Endothelial cell of umbilical vein (primary cell): ENCODE measurements around the gene ELMO1. TPM values are rescaled to one million over a fixed set of nuclear protein-coding genes. Genes with fewer than 3 reads are reported as not detected.

Experiments
- BruUV-seq: library from RNA; stranded (reverse); fragments of 400-500 nt; replicated peaks from 2 replicates; lab custom pipeline; 2021; lab: Mats Ljungman, UMichigan
- CTCF ChIA-PET: fragments of 300-600, 350-600 bp; sonication (Branson Sonifier 250); formaldehyde crosslinking; loops from one replicate; lab custom pipeline; 2021; ENCODE audit warnings: antibody characterized with exemption, inconsistent platforms; lab: Charles Lee
- POLR2A ChIA-PET: fragments of 300-600, 350-600 bp; sonication (Branson Sonifier 250); formaldehyde crosslinking; loops from one replicate; lab custom pipeline; 2021; ENCODE audit warnings: antibody characterized with exemption, inconsistent platforms; lab: Charles Lee
- DNase-seq: peaks from one replicate; pipeline ENCODE4 v3.0.0-alpha.2; 2011; ENCODE audit warnings: low read depth, low spot score
- FAIRE-seq: peaks from 2 replicates; lab custom pipeline; 2011; peaks lifted over from hg19 to GRCh38; lab: Jason Lieb, UNC
- H2AFZ ChIP-seq: 2 replicates; pipeline ENCODE4 v1.6.0; 2012; ENCODE audit warnings: low read depth, low read length, control low read depth, inconsistent platforms
- H3K27ac ChIP-seq: 2 replicates; pipeline ENCODE4 v1.5.1; 2011; ENCODE audit warnings: low read depth, mild to moderate bottlenecking, control low read depth, low read length, moderate library complexity; ENCODE audit not compliant: insufficient read depth
- H3K27me3 ChIP-seq, 2 experiments: 2 replicates each; pipeline versions ENCODE4 v1.6.0 to v1.6.1; 2011; ENCODE audit warnings: low read length in 2 of 2, mixed read lengths in 1 of 2; ENCODE audit not compliant: control insufficient read depth in 2 of 2, insufficient read depth in 2 of 2
- H3K36me3 ChIP-seq, 2 experiments: 2 replicates in 1 of 2; 3 replicates in 1 of 2; pipeline ENCODE4 v1.5.1; 2011; ENCODE audit warnings: low read length in 2 of 2, mild to moderate bottlenecking in 1 of 2, moderate library complexity in 1 of 2; ENCODE audit not compliant: control insufficient read depth in 2 of 2, insufficient read depth in 2 of 2; ENCODE audit errors: extremely low read depth in 1 of 2
- H3K4me1 ChIP-seq: 3 replicates; pipeline ENCODE4 v1.5.1; 2011; ENCODE audit warnings: mild to moderate bottlenecking, low read length; ENCODE audit not compliant: control insufficient read depth, insufficient read depth; ENCODE audit errors: extremely low read depth
- H3K4me2 ChIP-seq: 2 replicates; pipeline ENCODE4 v1.6.1; 2011; ENCODE audit warnings: low read length, control low read depth, mixed read lengths; ENCODE audit not compliant: insufficient read depth
- H3K4me3 ChIP-seq, 3 experiments: fragments of 200-600 bp in 1 of 3; sonication (generic), shearing (Covaris generic) in 1 of 3; replicated peaks in 1 of 3; 2 replicates each; pipeline ENCODE4 v1.5.1; 2011 to 2016; ENCODE audit warnings: control low read depth in 3 of 3, low read length in 3 of 3, mild to moderate bottlenecking in 2 of 3, inconsistent platforms in 1 of 3, low read depth in 1 of 3, moderate library complexity in 1 of 3; ENCODE audit not compliant: insufficient read depth in 1 of 3
- H3K79me2 ChIP-seq: 2 replicates; pipeline ENCODE4 v1.6.0; 2012; ENCODE audit warnings: low read length, inconsistent platforms; ENCODE audit not compliant: control insufficient read depth, insufficient read depth
- H3K9ac ChIP-seq: replicated peaks from 2 replicates; pipeline ENCODE3; 2011; ENCODE audit warnings: low read length, control low read depth; ENCODE audit not compliant: insufficient read depth; ENCODE audit errors: extremely low read depth
- H3K9me1 ChIP-seq: replicated peaks from 3 replicates; pipeline ENCODE4 v1.6.0; 2011; ENCODE audit warnings: mild to moderate bottlenecking, low read length; ENCODE audit not compliant: control insufficient read depth, insufficient read depth; ENCODE audit errors: extremely low read depth
- H3K9me3 ChIP-seq: replicated peaks from 2 replicates; pipeline ENCODE4 v1.5.1; 2012; ENCODE audit warnings: low read length, inconsistent platforms; ENCODE audit not compliant: control insufficient read depth, insufficient read depth
- H4K20me1 ChIP-seq: replicated peaks from 2 replicates; pipeline ENCODE3; 2011; ENCODE audit warnings: mild to moderate bottlenecking, low read length; ENCODE audit not compliant: control insufficient read depth, insufficient read depth; ENCODE audit errors: extremely low read depth
- CTCF ChIP-seq, 2 donors: IDR thresholded peaks; 1 replicate in 1 of 2; 2 replicates in 1 of 2; pipeline ENCODE4 v1.5.1; 2011; ENCODE audit warnings: low read length in 2 of 2, mild to moderate bottlenecking in 2 of 2, moderate library complexity in 2 of 2, control low read depth in 1 of 2, inconsistent platforms in 1 of 2, low read depth in 1 of 2; ENCODE audit not compliant: insufficient read depth in 1 of 2; ENCODE audit errors: extremely low read depth in 1 of 2
- EZH2 ChIP-seq: IDR thresholded peaks from 2 replicates; pipeline ENCODE4 v1.6.1; 2012; ENCODE audit warnings: borderline replicate concordance, low read depth, mild to moderate bottlenecking, moderate library complexity, low read length, inconsistent platforms; ENCODE audit not compliant: severe bottlenecking
- FOS ChIP-seq: IDR thresholded peaks from 2 replicates; pipeline ENCODE4 v1.6.1; 2011; ENCODE audit warnings: mild to moderate bottlenecking, low read length, moderate library complexity, borderline replicate concordance; ENCODE audit not compliant: insufficient read depth
- GATA2 ChIP-seq: IDR thresholded peaks from 2 replicates; pipeline ENCODE4 v1.7.0; 2011; ENCODE audit warnings: low read depth, mild to moderate bottlenecking, moderate library complexity, mixed read lengths, low read length; ENCODE audit not compliant: insufficient read length, insufficient read depth
- JUN ChIP-seq: IDR thresholded peaks from 2 replicates; pipeline ENCODE4 v1.6.1; 2011; ENCODE audit warnings: borderline replicate concordance, low read depth; ENCODE audit not compliant: insufficient read length, insufficient read depth
- MAX ChIP-seq: IDR thresholded peaks from 2 replicates; pipeline ENCODE4 v1.6.1; 2011; ENCODE audit not compliant: insufficient read depth, insufficient read length
- MYC ChIP-seq: IDR thresholded peaks from one replicate; pipeline ENCODE4 v1.6.1; 2011; ENCODE audit warnings: mild to moderate bottlenecking, low read depth, low read length
- POLR2A ChIP-seq: IDR thresholded peaks from 2 replicates; pipeline ENCODE4 v1.6.1; 2012; ENCODE audit warnings: low read depth, mild to moderate bottlenecking, control low read depth, low read length
- POLR2AphosphoS5 ChIP-seq: IDR thresholded peaks from 2 replicates; pipeline ENCODE4 v1.6.1; 2012; ENCODE audit warnings: low read depth, mild to moderate bottlenecking, control low read depth, low read length, moderate library complexity; ENCODE audit not compliant: insufficient read depth
- dilution Hi-C: fragments of 300-500 bp; cut with MboI; formaldehyde crosslinking; loops from one replicate; pipeline ENCODE4 v1.15.0; 2019; ENCODE audit warnings: low sequenced_read_pairs; ENCODE audit not compliant: extremely low pct_ligation_motif_present
- intact Hi-C: fragments of 100-400 bp; cut with micrococcal nuclease; formaldehyde crosslinking; loops from one replicate; pipeline ENCODE4 v1.10.0; 2022
- polyA plus RNA-seq, 4 experiments: library from polyadenylated mRNA; depleted of rRNA in 3 of 4; stranded (reverse) in 3 of 4; unstranded in 1 of 4; fragments of >200 nt; gene quantifications; 2 replicates each; pipeline versions ENCODE4 v1.2.1 to v1.2.3, GENCODE V29; 2011 to 2012; ENCODE audit warnings: missing spikeins in 1 of 4
- total RNA-seq: library from RNA; stranded (reverse); gene quantifications from 2 replicates; pipeline ENCODE4 v1.2.3, GENCODE V29; 2021

Gene ELMO1
- total and polyA plus RNA-seq, 2 donors (not counting 3 experiments of a cell fraction or from before 2014, with no cell fraction given): 17.0 to 30.6 TPM

- intact Hi-C loops: no loop called here
- no TSS peak for BruUV-seq
- CTCF ChIA-PET: interaction anchor here (1.0 to 4.0 kb wide), 5 partner anchors 10 to 239 kb away, joined by 3 to 24 read pairs (median 6); no protein-coding TSS in a partner anchor
These were observed 178.8 kb downstream of the ELMO1 start for GRCh38 chr7:37269711-37270508.

More at GRCh38 chr7:37269711-37270508, 178.8 kb downstream of the ELMO1 start:
- no peak overlapping the region for H3K9ac ChIP-seq
- no peaks in the 10 kb centered on the region for H3K27me3 ChIP-seq
- POLR2A ChIA-PET: no interaction called here
- no peaks in the 10 kb centered on the region for H3K79me2 ChIP-seq
- H2AFZ ChIP-seq: no peak overlapping the region
- no peak overlapping the region for H3K27ac ChIP-seq
- dilution Hi-C loops: no loop called here
- no peak overlapping the region for H3K4me3 ChIP-seq
- H3K36me3 ChIP-seq: peaks cover 0 to 1% of the 10 kb centered on the region in 2 experiments
- no peak overlapping the region for H3K4me2 ChIP-seq
- DNase-seq (no peak), FAIRE-seq (no peak)
- H3K4me1 ChIP-seq: no peaks in the 10 kb centered on the region
- no peaks in the 10 kb centered on the region for H4K20me1 ChIP-seq
- TF ChIP-seq GATA2 (no peak), POLR2A (no peak), CTCF (IDR thresholded peaks at IDR 0.05; ENCODE audit: extremely low read depth in 1 of 2, insufficient read depth in 1 of 2, low read depth in 1 of 2, low read length in 2 of 2) (no peak), POLR2AphosphoS5 (no peak), MYC (no peak), EZH2 (no peak), MAX (no peak), JUN (no peak), FOS (no peak)
- no peaks in the 10 kb centered on the region for H3K9me1 ChIP-seq
- no peaks in the 10 kb centered on the region for H3K9me3 ChIP-seq
